ENCODE data around the gene CFAP54. TPM values are rescaled to one million over a fixed set of nuclear protein-coding genes. Genes with fewer than 3 reads are reported as not detected.
"Not testable (repeated sequence)": the region's sequence is repeated elsewhere in the genome, so short reads cannot be mapped to it uniquely, and the experiment has no call there.

The CFAP54 gene
- total RNA-seq, 1 experiment from 2014 or later, result 0.35 TPM

- DNase-seq, result no peak
- Mint-ChIP-seq H3K9me3 (ENCODE audit: low read depth, unreplicated experiment) (no peaks in the 10 kb centered on the region), H3K36me3 (ENCODE audit: insufficient read depth, unreplicated experiment) (no peaks in the 10 kb centered on the region), H3K4me1 (ENCODE audit: low read depth, unreplicated experiment) (peaks cover 6% of the 10 kb centered on the region), H3K27me3 (ENCODE audit: unreplicated experiment) (peaks cover 7% of the 10 kb centered on the region), H3K27ac (ENCODE audit: unreplicated experiment) (no peak overlapping the region), H3K4me3 (ENCODE audit: low read depth, unreplicated experiment) (no peak overlapping the region)
- no peak for TF ChIP-seq CTCF (IDR thresholded peaks at IDR 0.05; ENCODE audit: unreplicated experiment)
- CTCF ChIA-PET, result no interaction called here
- intact Hi-C loops (cut with micrococcal nuclease; ENCODE audit: unreplicated experiment), result no loop called here
- no TSS peak for BruUV-seq (replicated peaks)
These were observed 96.6 kb downstream of the CFAP54 start for GRCh38 chr12:96585977-96586376.

DNA sequence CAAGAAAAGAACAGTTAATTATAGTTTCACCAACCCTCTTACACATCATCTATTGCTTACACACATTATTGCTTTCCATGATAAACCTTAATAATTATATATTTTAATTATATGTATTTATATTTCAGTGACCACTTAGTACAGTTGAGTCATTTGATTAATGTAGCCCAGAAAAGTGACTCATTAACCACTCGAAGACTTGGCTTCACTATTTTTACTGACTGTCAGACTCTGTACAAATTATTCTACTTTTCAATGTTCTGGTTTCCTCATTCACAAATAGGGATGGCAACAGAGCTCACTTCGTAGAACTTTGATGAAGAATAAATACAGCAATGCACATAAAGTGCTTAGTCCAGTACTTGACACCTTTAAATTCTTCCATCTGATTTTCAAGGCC lies 98.3 kb downstream of the CFAP54 start:
- no peak for DNase-seq
- no peak overlapping the region for H3K4me3 Mint-ChIP-seq (ENCODE audit: low read depth, unreplicated experiment)
- no peak overlapping the region for H3K27ac Mint-ChIP-seq (ENCODE audit: unreplicated experiment)
- CTCF ChIA-PET, result no interaction called here
- no peak for TF ChIP-seq CTCF (IDR thresholded peaks at IDR 0.05; ENCODE audit: unreplicated experiment)
- intact Hi-C loops (cut with micrococcal nuclease; ENCODE audit: unreplicated experiment), result no loop called here
- H3K27me3 Mint-ChIP-seq (ENCODE audit: unreplicated experiment), result peaks cover 7% of the 10 kb centered on the region
- H3K4me1 Mint-ChIP-seq (ENCODE audit: low read depth, unreplicated experiment), result peaks cover 9% of the 10 kb centered on the region
- BruUV-seq (replicated peaks), result no TSS peak
- H3K9me3 Mint-ChIP-seq (ENCODE audit: low read depth, unreplicated experiment), result no peaks in the 10 kb centered on the region
- no peaks in the 10 kb centered on the region for H3K36me3 Mint-ChIP-seq (ENCODE audit: insufficient read depth, unreplicated experiment)

- Mint-ChIP-seq H3K9me3 (ENCODE audit: low read depth, unreplicated experiment) (no peaks in the 10 kb centered on the region), H3K36me3 (ENCODE audit: insufficient read depth, unreplicated experiment) (no peaks in the 10 kb centered on the region), H3K4me1 (ENCODE audit: low read depth, unreplicated experiment) (peaks cover 9% of the 10 kb centered on the region), H3K4me3 (ENCODE audit: low read depth, unreplicated experiment) (no peak overlapping the region), H3K27ac (ENCODE audit: unreplicated experiment) (no peak overlapping the region), H3K27me3 (ENCODE audit: unreplicated experiment) (peaks cover 21% of the 10 kb centered on the region)
- no peak for TF ChIP-seq CTCF (IDR thresholded peaks at IDR 0.05; ENCODE audit: unreplicated experiment)
- intact Hi-C loops (cut with micrococcal nuclease; ENCODE audit: unreplicated experiment), result no loop called here
- CTCF ChIA-PET, result no interaction called here
- no peak for DNase-seq
- BruUV-seq (replicated peaks), result no TSS peak
These were observed 101.6 kb downstream of the CFAP54 start for GRCh38 chr12:96590970-96591369.

GRCh38 chr12:96604374-96604773 lies 115.0 kb downstream of the CFAP54 start:
- BruUV-seq (replicated peaks); CTCF ChIA-PET; H3K9me3 Mint-ChIP-seq (ENCODE audit: low read depth, unreplicated experiment); H3K36me3 Mint-ChIP-seq (ENCODE audit: insufficient read depth, unreplicated experiment); intact Hi-C loops (cut with micrococcal nuclease; ENCODE audit: unreplicated experiment); DNase-seq; H3K27ac Mint-ChIP-seq (ENCODE audit: unreplicated experiment); H3K4me1 Mint-ChIP-seq (ENCODE audit: low read depth, unreplicated experiment); H3K4me3 Mint-ChIP-seq (ENCODE audit: low read depth, unreplicated experiment): not testable (repeated sequence)
- H3K27me3 Mint-ChIP-seq (ENCODE audit: unreplicated experiment), result peaks cover 79% of the 10 kb centered on the region

- BruUV-seq (replicated peaks), result no TSS peak
- H3K4me3 Mint-ChIP-seq (ENCODE audit: low read depth, unreplicated experiment), result no peak overlapping the region
- no peak for DNase-seq
- intact Hi-C loops (cut with micrococcal nuclease; ENCODE audit: unreplicated experiment), result no loop called here
- H3K27ac Mint-ChIP-seq (ENCODE audit: unreplicated experiment), result no peak overlapping the region
- H3K36me3 Mint-ChIP-seq (ENCODE audit: insufficient read depth, unreplicated experiment), result no peaks in the 10 kb centered on the region
- TF ChIP-seq CTCF (IDR thresholded peaks at IDR 0.05; ENCODE audit: unreplicated experiment), result no peak
- H3K9me3 Mint-ChIP-seq (ENCODE audit: low read depth, unreplicated experiment), result peaks cover 3% of the 10 kb centered on the region
- CTCF ChIA-PET, result interaction anchor here (1.3 kb wide), 1 partner anchor 11 kb away, joined by 4 read pairs; no protein-coding TSS in a partner anchor
- H3K27me3 Mint-ChIP-seq (ENCODE audit: unreplicated experiment), result peaks cover 72% of the 10 kb centered on the region
- peaks cover 9% of the 10 kb centered on the region for H3K4me1 Mint-ChIP-seq (ENCODE audit: low read depth, unreplicated experiment)
These were observed 116.3 kb downstream of the CFAP54 start for GRCh38 chr12:96605684-96606083.

Measured in Calu3 (cell line).